Testis (tissue), 2 donors: ENCODE data around the gene TFAP2B.

Experiments
- POLR2A ChIP-seq: fragments of 450-650 bp; IDR thresholded peaks from one replicate; pipeline ENCODE4 v1.6.1; 2017; ENCODE audit warnings: antibody characterized with exemption, mild to moderate bottlenecking, moderate library complexity
- TF ChIP-seq, protein P1 (sequence below), 3 experiments: fragments of 450-650 bp in 2 of 3; fragments of 200-600 bp in 1 of 3; sonication (generic) in 1 of 3; IDR thresholded peaks; one replicate each; pipeline ENCODE4 v1.5.1; 2016 to 2019; ENCODE audit warnings: antibody characterized with exemption in 3 of 3, mild to moderate bottlenecking in 2 of 3, moderate library complexity in 1 of 3

DNA sequence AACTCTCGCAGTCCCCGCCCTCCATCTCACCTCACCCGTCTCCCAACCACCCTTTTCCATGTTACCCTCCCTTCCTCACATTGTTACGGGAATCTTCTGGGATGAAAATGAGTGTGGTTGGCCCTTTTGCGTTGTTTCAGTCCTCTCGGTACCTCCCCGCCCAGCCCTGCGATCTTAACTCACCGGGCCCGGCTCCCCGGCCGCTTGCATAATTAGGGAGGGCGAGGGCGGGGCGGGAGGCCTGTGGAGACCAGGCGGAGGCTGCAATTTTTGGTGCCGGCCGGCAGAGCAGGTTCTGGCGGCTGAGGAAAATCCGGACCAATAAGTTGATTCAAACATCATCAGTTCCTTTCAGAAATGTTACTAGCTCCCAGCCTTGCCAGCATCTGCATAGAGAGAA, 25.2 kb downstream of the TFAP2B start:
- no peak for TF ChIP-seq POLR2A
- TF ChIP-seq, protein P1, sequence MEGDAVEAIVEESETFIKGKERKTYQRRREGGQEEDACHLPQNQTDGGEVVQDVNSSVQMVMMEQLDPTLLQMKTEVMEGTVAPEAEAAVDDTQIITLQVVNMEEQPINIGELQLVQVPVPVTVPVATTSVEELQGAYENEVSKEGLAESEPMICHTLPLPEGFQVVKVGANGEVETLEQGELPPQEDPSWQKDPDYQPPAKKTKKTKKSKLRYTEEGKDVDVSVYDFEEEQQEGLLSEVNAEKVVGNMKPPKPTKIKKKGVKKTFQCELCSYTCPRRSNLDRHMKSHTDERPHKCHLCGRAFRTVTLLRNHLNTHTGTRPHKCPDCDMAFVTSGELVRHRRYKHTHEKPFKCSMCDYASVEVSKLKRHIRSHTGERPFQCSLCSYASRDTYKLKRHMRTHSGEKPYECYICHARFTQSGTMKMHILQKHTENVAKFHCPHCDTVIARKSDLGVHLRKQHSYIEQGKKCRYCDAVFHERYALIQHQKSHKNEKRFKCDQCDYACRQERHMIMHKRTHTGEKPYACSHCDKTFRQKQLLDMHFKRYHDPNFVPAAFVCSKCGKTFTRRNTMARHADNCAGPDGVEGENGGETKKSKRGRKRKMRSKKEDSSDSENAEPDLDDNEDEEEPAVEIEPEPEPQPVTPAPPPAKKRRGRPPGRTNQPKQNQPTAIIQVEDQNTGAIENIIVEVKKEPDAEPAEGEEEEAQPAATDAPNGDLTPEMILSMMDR (IDR thresholded peaks at IDR 0.05): no peak
